Measurements from ENCODE around the gene TNNC2.

Gene TNNC2

DNA sequence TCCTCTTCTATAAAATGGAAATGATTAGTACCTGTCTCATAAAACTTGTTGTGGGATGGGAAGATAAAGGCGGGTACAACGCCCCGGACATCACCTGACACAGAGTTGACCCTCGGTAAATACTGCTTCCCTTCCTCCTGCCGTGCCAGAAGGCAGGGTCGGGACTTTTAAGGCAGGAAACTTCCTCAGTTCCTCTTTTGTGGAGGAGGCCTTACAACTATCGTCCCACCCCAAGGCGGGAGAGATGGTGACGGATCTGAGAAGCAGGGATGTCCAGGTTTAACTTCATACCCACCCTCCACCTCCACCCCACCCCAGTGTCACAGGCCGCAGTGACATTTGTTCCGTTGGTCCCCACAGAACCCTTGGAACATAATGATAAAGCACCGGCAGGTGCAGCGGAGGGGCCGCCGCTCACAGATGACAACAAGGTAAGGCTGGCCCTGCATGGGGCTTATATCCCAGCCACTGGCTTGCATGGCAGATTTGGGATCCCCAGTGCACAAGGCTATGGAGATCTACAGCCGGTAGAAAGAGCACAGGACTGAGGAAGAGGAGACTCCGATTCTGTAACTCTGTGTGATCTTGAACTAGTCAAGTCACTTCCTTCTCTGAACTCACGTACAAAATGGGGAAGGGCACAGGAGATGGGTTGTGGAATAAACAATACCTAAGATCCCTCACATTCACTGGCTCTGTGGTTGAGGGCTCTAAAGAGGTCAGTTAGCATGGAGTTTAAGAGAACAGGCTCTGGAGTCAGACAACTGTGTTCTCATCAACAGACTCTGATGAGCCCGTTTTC is 34.6 kb downstream of the TNNC2 start:
- Histone ChIP-seq H3K36me3 (ENCODE audit: control insufficient read depth in 5 of 5, insufficient read depth in 5 of 5, low read length in 5 of 5) (peaks cover 10 to 33% (median 28%) of the 10 kb centered on the region in 5 donors), H3K4me1 (ENCODE audit: control insufficient read depth in 5 of 5, insufficient read depth in 5 of 5, low read length in 5 of 5) (peaks cover 3 to 17% (median 14%) of the 10 kb centered on the region in 5 donors), H3K27me3 (ENCODE audit: control insufficient read depth in 5 of 5, insufficient read depth in 4 of 5, low read length in 5 of 5) (no peaks in the 10 kb centered on the region), H3K27ac (ENCODE audit: low read depth, low read length) (peak overlapping the region; percentile 88), H3K4me3 (ENCODE audit: low read depth in 1 of 5, low read length in 5 of 5) (peak overlapping the region; percentile 73 to 90 (median 89)), H3K9me3 (ENCODE audit: control insufficient read depth in 5 of 5, low read length in 5 of 5) (no peaks in the 10 kb centered on the region), H3K9ac (ENCODE audit: low read length in 5 of 5) (peak overlapping the region; percentile 75 to 98 (median 95))

DNA sequence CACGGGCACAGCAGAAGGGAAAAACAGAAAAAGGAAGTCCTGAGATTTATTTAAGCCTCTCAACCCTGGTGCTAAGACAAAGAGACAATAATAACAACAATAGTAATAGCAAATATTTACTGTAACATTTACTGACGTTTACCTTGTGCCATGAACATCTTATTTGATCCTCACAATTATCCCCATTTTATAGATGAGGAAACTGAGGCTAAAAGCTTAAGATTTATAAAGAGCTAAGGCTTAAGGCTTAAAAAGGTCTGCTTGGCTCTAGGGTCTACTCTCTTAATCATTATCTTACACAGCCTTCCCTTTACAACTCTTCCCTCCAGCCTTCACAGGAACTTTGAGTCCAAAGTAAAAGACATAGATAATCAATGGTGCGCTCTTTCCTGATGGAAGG is 38.8 kb downstream of the TNNC2 start:
- H3K27me3 ChIP-seq (ENCODE audit: control insufficient read depth in 5 of 5, insufficient read depth in 4 of 5, low read length in 5 of 5): peaks cover 0 to 2% (median 0%) of the 10 kb centered on the region in 5 donors
- H3K4me3 ChIP-seq (ENCODE audit: low read depth in 1 of 5, low read length in 5 of 5): no peak overlapping the region
- H3K9ac ChIP-seq (ENCODE audit: low read length in 5 of 5): no peak overlapping the region
- H3K27ac ChIP-seq (ENCODE audit: low read depth, low read length): no peak overlapping the region
- H3K4me1 ChIP-seq (ENCODE audit: control insufficient read depth in 5 of 5, insufficient read depth in 5 of 5, low read length in 5 of 5): peaks cover 3 to 17% (median 14%) of the 10 kb centered on the region in 5 donors
- H3K36me3 ChIP-seq (ENCODE audit: control insufficient read depth in 5 of 5, insufficient read depth in 5 of 5, low read length in 5 of 5): no peaks in the 10 kb centered on the region
- no peaks in the 10 kb centered on the region for H3K9me3 ChIP-seq (ENCODE audit: control insufficient read depth in 5 of 5, low read length in 5 of 5)

GRCh38 chr20:45783656-45784294 is 43.3 kb downstream of the TNNC2 start:
- Histone ChIP-seq H3K36me3 (ENCODE audit: control insufficient read depth in 5 of 5, insufficient read depth in 5 of 5, low read length in 5 of 5) (no peaks in the 10 kb centered on the region), H3K9ac (ENCODE audit: low read length in 5 of 5) (no peak overlapping the region), H3K27ac (ENCODE audit: low read depth, low read length) (no peak overlapping the region), H3K4me3 (ENCODE audit: low read depth in 1 of 5, low read length in 5 of 5) (no peak overlapping the region), H3K4me1 (ENCODE audit: control insufficient read depth in 5 of 5, insufficient read depth in 5 of 5, low read length in 5 of 5) (peaks cover 0 to 7% (median 0%) of the 10 kb centered on the region in 5 donors), H3K27me3 (ENCODE audit: control insufficient read depth in 5 of 5, insufficient read depth in 4 of 5, low read length in 5 of 5) (peaks cover 0 to 2% (median 0%) of the 10 kb centered on the region in 5 donors), H3K9me3 (ENCODE audit: control insufficient read depth in 5 of 5, low read length in 5 of 5) (no peaks in the 10 kb centered on the region)

- Histone ChIP-seq H3K27me3 (ENCODE audit: control insufficient read depth in 5 of 5, insufficient read depth in 4 of 5, low read length in 5 of 5) (peaks cover 0 to 2% (median 0%) of the 10 kb centered on the region in 5 donors), H3K36me3 (ENCODE audit: control insufficient read depth in 5 of 5, insufficient read depth in 5 of 5, low read length in 5 of 5) (no peaks in the 10 kb centered on the region), H3K4me1 (ENCODE audit: control insufficient read depth in 5 of 5, insufficient read depth in 5 of 5, low read length in 5 of 5) (peaks cover 0 to 10% (median 0%) of the 10 kb centered on the region in 5 donors), H3K4me3 (ENCODE audit: low read depth in 1 of 5, low read length in 5 of 5) (no peak overlapping the region), H3K27ac (ENCODE audit: low read depth, low read length) (no peak overlapping the region), H3K9ac (ENCODE audit: low read length in 5 of 5) (no peak overlapping the region), H3K9me3 (ENCODE audit: control insufficient read depth in 5 of 5, low read length in 5 of 5) (no peaks in the 10 kb centered on the region)
Observed at GRCh38 chr20:45782890-45783289, 44.2 kb downstream of the TNNC2 start.

DNA sequence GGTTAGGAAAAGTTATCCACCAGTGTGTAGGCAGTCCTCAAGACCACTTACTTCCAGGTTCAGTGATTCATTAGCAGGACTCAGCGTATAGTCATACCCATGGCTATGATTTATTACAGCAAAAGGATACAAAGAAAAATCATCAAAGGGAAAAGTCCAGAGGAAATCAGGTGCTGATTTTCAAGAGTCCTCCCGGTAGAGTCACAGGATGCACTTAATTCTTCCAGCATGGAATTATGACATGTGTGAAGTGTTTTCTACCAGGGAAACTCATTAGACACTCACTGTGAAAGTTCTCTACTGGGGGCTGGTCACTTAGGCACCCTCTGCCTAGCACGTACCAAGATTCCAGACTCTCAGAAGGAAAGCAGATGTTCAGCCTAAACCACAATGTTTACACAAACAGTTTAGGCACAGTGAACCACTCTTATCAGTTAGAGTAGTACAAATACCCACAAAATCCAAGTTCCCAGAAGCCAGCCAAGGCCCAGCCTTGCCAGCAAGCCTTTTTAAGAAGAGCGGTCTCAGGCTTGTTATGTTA is 45.7 kb downstream of the TNNC2 start:
- no peaks in the 10 kb centered on the region for H3K9me3 ChIP-seq (ENCODE audit: control insufficient read depth in 5 of 5, low read length in 5 of 5)
- H3K27ac ChIP-seq (ENCODE audit: low read depth, low read length): no peak overlapping the region
- H3K4me1 ChIP-seq (ENCODE audit: control insufficient read depth in 5 of 5, insufficient read depth in 5 of 5, low read length in 5 of 5): peaks cover 0 to 10% (median 0%) of the 10 kb centered on the region in 5 donors

GRCh38 chr20:45780159-45780558 is 47.0 kb downstream of the TNNC2 start:
- H3K4me1 ChIP-seq (ENCODE audit: control insufficient read depth in 5 of 5, insufficient read depth in 5 of 5, low read length in 5 of 5): peaks cover 0 to 10% (median 0%) of the 10 kb centered on the region in 5 donors
- peaks cover 0 to 4% (median 0%) of the 10 kb centered on the region in 5 donors for H3K27me3 ChIP-seq (ENCODE audit: control insufficient read depth in 5 of 5, insufficient read depth in 4 of 5, low read length in 5 of 5)
- peak overlapping the region; percentile 52 for H3K27ac ChIP-seq (ENCODE audit: low read depth, low read length)
- H3K36me3 ChIP-seq (ENCODE audit: control insufficient read depth in 5 of 5, insufficient read depth in 5 of 5, low read length in 5 of 5): no peaks in the 10 kb centered on the region
- no peak overlapping the region for H3K9ac ChIP-seq (ENCODE audit: low read length in 5 of 5)
- H3K4me3 ChIP-seq (ENCODE audit: low read depth in 1 of 5, low read length in 5 of 5): no peak overlapping the region
- H3K9me3 ChIP-seq (ENCODE audit: control insufficient read depth in 5 of 5, low read length in 5 of 5): no peaks in the 10 kb centered on the region

More for the DNA sequence above, 45.7 kb downstream of the TNNC2 start:
- no peak overlapping the region for H3K9ac ChIP-seq (ENCODE audit: low read length in 5 of 5)
- H3K36me3 ChIP-seq (ENCODE audit: control insufficient read depth in 5 of 5, insufficient read depth in 5 of 5, low read length in 5 of 5): no peaks in the 10 kb centered on the region
- no peak overlapping the region for H3K4me3 ChIP-seq (ENCODE audit: low read depth in 1 of 5, low read length in 5 of 5)
- peaks cover 0 to 4% (median 0%) of the 10 kb centered on the region in 5 donors for H3K27me3 ChIP-seq (ENCODE audit: control insufficient read depth in 5 of 5, insufficient read depth in 4 of 5, low read length in 5 of 5)

GRCh38 chr20:45779011-45779915 is 47.8 kb downstream of the TNNC2 start:
- Histone ChIP-seq H3K36me3 (ENCODE audit: control insufficient read depth in 5 of 5, insufficient read depth in 5 of 5, low read length in 5 of 5) (no peaks in the 10 kb centered on the region), H3K9ac (ENCODE audit: low read length in 5 of 5) (no peak overlapping the region), H3K4me1 (ENCODE audit: control insufficient read depth in 5 of 5, insufficient read depth in 5 of 5, low read length in 5 of 5) (peaks cover 0 to 10% (median 0%) of the 10 kb centered on the region in 5 donors), H3K4me3 (ENCODE audit: low read depth in 1 of 5, low read length in 5 of 5) (no peak overlapping the region), H3K27me3 (ENCODE audit: control insufficient read depth in 5 of 5, insufficient read depth in 4 of 5, low read length in 5 of 5) (peaks cover 0 to 4% (median 0%) of the 10 kb centered on the region in 5 donors), H3K27ac (ENCODE audit: low read depth, low read length) (peak overlapping the region; percentile 65), H3K9me3 (ENCODE audit: control insufficient read depth in 5 of 5, low read length in 5 of 5) (no peaks in the 10 kb centered on the region)

DNA sequence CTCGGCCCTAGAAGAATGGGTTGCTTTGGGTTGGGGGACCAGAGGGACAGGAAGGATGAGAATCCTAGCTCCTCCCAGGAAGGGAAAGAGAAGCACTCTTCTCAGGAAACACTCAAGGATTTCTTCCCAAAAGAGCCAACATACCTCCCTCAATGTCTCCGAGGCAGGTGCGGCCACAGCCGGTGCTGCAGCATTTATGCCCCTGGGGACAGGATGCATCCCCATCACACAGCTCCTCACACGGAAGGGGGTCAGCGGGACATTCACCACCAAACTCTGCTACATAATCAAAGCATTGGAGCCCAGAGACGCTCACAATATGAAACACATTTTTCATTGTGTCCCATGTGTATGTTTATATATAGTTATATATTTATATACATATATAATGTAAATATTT is 50.2 kb downstream of the TNNC2 start:
- peaks cover 0 to 3% (median 0%) of the 10 kb centered on the region in 5 donors for H3K27me3 ChIP-seq (ENCODE audit: control insufficient read depth in 5 of 5, insufficient read depth in 4 of 5, low read length in 5 of 5)

GRCh38 chr20:45775411-45775810 is 51.7 kb downstream of the TNNC2 start:
- H3K9ac ChIP-seq (ENCODE audit: low read length in 5 of 5): peak overlapping the region in 1 of 5 donors; percentile 16
- H3K36me3 ChIP-seq (ENCODE audit: control insufficient read depth in 5 of 5, insufficient read depth in 5 of 5, low read length in 5 of 5): no peaks in the 10 kb centered on the region
- no peak overlapping the region for H3K27ac ChIP-seq (ENCODE audit: low read depth, low read length)
- no peak overlapping the region for H3K4me3 ChIP-seq (ENCODE audit: low read depth in 1 of 5, low read length in 5 of 5)
- peaks cover 0 to 3% (median 0%) of the 10 kb centered on the region in 5 donors for H3K27me3 ChIP-seq (ENCODE audit: control insufficient read depth in 5 of 5, insufficient read depth in 4 of 5, low read length in 5 of 5)
- no peaks in the 10 kb centered on the region for H3K9me3 ChIP-seq (ENCODE audit: control insufficient read depth in 5 of 5, low read length in 5 of 5)
- peaks cover 0 to 18% (median 9%) of the 10 kb centered on the region in 5 donors for H3K4me1 ChIP-seq (ENCODE audit: control insufficient read depth in 5 of 5, insufficient read depth in 5 of 5, low read length in 5 of 5)

More for the DNA sequence above, 50.2 kb downstream of the TNNC2 start:
- Histone ChIP-seq H3K36me3 (ENCODE audit: control insufficient read depth in 5 of 5, insufficient read depth in 5 of 5, low read length in 5 of 5) (no peaks in the 10 kb centered on the region), H3K9me3 (ENCODE audit: control insufficient read depth in 5 of 5, low read length in 5 of 5) (no peaks in the 10 kb centered on the region), H3K27ac (ENCODE audit: low read depth, low read length) (no peak overlapping the region), H3K9ac (ENCODE audit: low read length in 5 of 5) (no peak overlapping the region), H3K4me1 (ENCODE audit: control insufficient read depth in 5 of 5, insufficient read depth in 5 of 5, low read length in 5 of 5) (peaks cover 0 to 10% (median 0%) of the 10 kb centered on the region in 5 donors), H3K4me3 (ENCODE audit: low read depth in 1 of 5, low read length in 5 of 5) (no peak overlapping the region)

Measured in subcutaneous abdominal adipose tissue (tissue), 5 donors.